ENCODE measurements around the gene PRELID1. TPM values are rescaled to one million over a fixed set of nuclear protein-coding genes. Genes with fewer than 3 reads are reported as not detected.
"Not testable (repeated sequence)": the region's sequence is repeated elsewhere in the genome, so short reads cannot be mapped to it uniquely, and the experiment has no call there.

PRELID1 gene
- total RNA-seq, 2 donors from 2014 or later, result 161 to 206 TPM

- DNase-seq (ENCODE audit: low spot score in 2 of 2), result no peak
- Mint-ChIP-seq H3K27ac (peak overlapping the region in 1 of 2 donors; percentile 69), H3K9me3 (no peaks in the 10 kb centered on the region), H3K36me3 (peaks cover 8 to 23% of the 10 kb centered on the region in 2 donors)
- ATAC-seq, result no peak
These were observed 9.6 kb upstream of the PRELID1 start for GRCh38 chr5:177293819-177294581.

GRCh38 chr5:177294632-177295031, 9.0 kb upstream of the PRELID1 start:
- Mint-ChIP-seq H3K36me3 (peaks cover 8 to 23% of the 10 kb centered on the region in 2 donors), H3K9me3 (no peaks in the 10 kb centered on the region), H3K27ac (peak overlapping the region in 1 of 2 donors; percentile 69)
- DNase-seq (ENCODE audit: low spot score in 2 of 2) (no peak), ATAC-seq (no peak)

- H3K9me3 Mint-ChIP-seq, result no peaks in the 10 kb centered on the region
- peaks cover 8 to 23% of the 10 kb centered on the region in 2 donors for H3K36me3 Mint-ChIP-seq
- DNase-seq (ENCODE audit: low spot score in 2 of 2) (no peak), ATAC-seq (no peak)
- H3K27ac Mint-ChIP-seq, result peak overlapping the region; percentile 59 to 85
These were observed 7.7 kb upstream of the PRELID1 start for GRCh38 chr5:177295924-177296323.

- H3K36me3 Mint-ChIP-seq, result peaks cover 8 to 23% of the 10 kb centered on the region in 2 donors
- DNase-seq (ENCODE audit: low spot score in 2 of 2), result no peak
- ATAC-seq, result no peak
These were observed 7.0 kb upstream of the PRELID1 start for GRCh38 chr5:177296581-177296980.

GRCh38 chr5:177297922-177298321, 5.7 kb upstream of the PRELID1 start:
- ATAC-seq (no peak), DNase-seq (ENCODE audit: low spot score in 2 of 2) (no peak)
- Mint-ChIP-seq H3K9me3 (no peaks in the 10 kb centered on the region), H3K36me3 (peaks cover 10 to 23% of the 10 kb centered on the region in 2 donors), H3K27ac (peak overlapping the region in 1 of 2 donors; percentile 62)

More at GRCh38 chr5:177296581-177296980, 7.0 kb upstream of the PRELID1 start:
- no peaks in the 10 kb centered on the region for H3K9me3 Mint-ChIP-seq
- peak overlapping the region; percentile 11 to 59 for H3K27ac Mint-ChIP-seq

GRCh38 chr5:177299697-177300096, 3.9 kb upstream of the PRELID1 start:
- Mint-ChIP-seq H3K9me3 (no peaks in the 10 kb centered on the region), H3K27ac (peak overlapping the region in 1 of 2 donors; percentile 79), H3K36me3 (peaks cover 19 to 32% of the 10 kb centered on the region in 2 donors)
- DNase-seq (ENCODE audit: low spot score in 2 of 2), result no peak
- ATAC-seq, result no peak

GRCh38 chr5:177300236-177300880, 3.2 kb upstream of the PRELID1 start:
- H3K36me3 Mint-ChIP-seq, result peaks cover 19 to 33% of the 10 kb centered on the region in 2 donors
- ATAC-seq, result peak in 1 of 2 donors; percentile 47
- H3K27ac Mint-ChIP-seq, result peak overlapping the region; percentile 79
- no peaks in the 10 kb centered on the region for H3K9me3 Mint-ChIP-seq
- DNase-seq (ENCODE audit: low spot score in 2 of 2), result no peak

- Mint-ChIP-seq H3K9me3 (no peaks in the 10 kb centered on the region), H3K27ac (peak overlapping the region in 1 of 2 donors; percentile 79), H3K36me3 (peaks cover 19 to 33% of the 10 kb centered on the region in 2 donors)
- ATAC-seq (no peak), DNase-seq (ENCODE audit: low spot score in 2 of 2) (no peak)
These were observed 2.6 kb upstream of the PRELID1 start for GRCh38 chr5:177300951-177301350.

- no peak for DNase-seq (ENCODE audit: low spot score in 2 of 2)
- H3K36me3 Mint-ChIP-seq, result peaks cover 19 to 33% of the 10 kb centered on the region in 2 donors
- no peak for ATAC-seq
- H3K27ac Mint-ChIP-seq, result peak overlapping the region in 1 of 2 donors; percentile 50
- H3K9me3 Mint-ChIP-seq, result no peaks in the 10 kb centered on the region
These were observed 2.0 kb upstream of the PRELID1 start for GRCh38 chr5:177301503-177302165.

- Mint-ChIP-seq H3K9me3 (no peaks in the 10 kb centered on the region), H3K27ac (peak overlapping the region; percentile 84 to 92), H3K36me3 (peaks cover 19 to 33% of the 10 kb centered on the region in 2 donors)
- no peak for ATAC-seq
- no peak for DNase-seq (ENCODE audit: low spot score in 2 of 2)
These were observed 1.1 kb upstream of the PRELID1 start for GRCh38 chr5:177302354-177303110.

- ATAC-seq, result peak in 1 of 2 donors; percentile 8
- Mint-ChIP-seq H3K36me3 (peaks cover 19 to 38% of the 10 kb centered on the region in 2 donors), H3K9me3 (no peaks in the 10 kb centered on the region), H3K27ac (peak overlapping the region; percentile 92 to 98)
- no peak for DNase-seq (ENCODE audit: low spot score in 2 of 2)
These were observed 359 bp downstream of the PRELID1 start for GRCh38 chr5:177303925-177304391.

GRCh38 chr5:177304392-177305119, 957 bp downstream of the PRELID1 start:
- Mint-ChIP-seq H3K9me3 (no peaks in the 10 kb centered on the region), H3K36me3 (peaks cover 19 to 39% of the 10 kb centered on the region in 2 donors), H3K27ac (peak overlapping the region; percentile 92 to 98)
- DNase-seq (ENCODE audit: low spot score in 2 of 2), result no peak
- ATAC-seq, result no peak

- not testable (repeated sequence) for H3K9me3 Mint-ChIP-seq; ATAC-seq; DNase-seq (ENCODE audit: low spot score in 2 of 2)
- Mint-ChIP-seq H3K27ac (peak overlapping the region; percentile 86 to 92), H3K36me3 (peaks cover 29 to 46% of the 10 kb centered on the region in 2 donors)
These were observed 2.6 kb downstream of the PRELID1 start for GRCh38 chr5:177306103-177306640.

- ATAC-seq, result no peak
- peak overlapping the region in 1 of 2 donors; percentile 52 for H3K27ac Mint-ChIP-seq
- H3K36me3 Mint-ChIP-seq, result peaks cover 29 to 46% of the 10 kb centered on the region in 2 donors
- H3K9me3 Mint-ChIP-seq, result no peaks in the 10 kb centered on the region
- no peak for DNase-seq (ENCODE audit: low spot score in 2 of 2)
These were observed 3.3 kb downstream of the PRELID1 start for GRCh38 chr5:177306674-177307543.
